Measurements from ENCODE around the gene PHACTR4. TPM values are rescaled to one million over a fixed set of nuclear protein-coding genes. Genes with fewer than 3 reads are reported as not detected.

The PHACTR4 gene
- total RNA-seq, 1 donor from 2014 or later = 50.3 TPM

DNA sequence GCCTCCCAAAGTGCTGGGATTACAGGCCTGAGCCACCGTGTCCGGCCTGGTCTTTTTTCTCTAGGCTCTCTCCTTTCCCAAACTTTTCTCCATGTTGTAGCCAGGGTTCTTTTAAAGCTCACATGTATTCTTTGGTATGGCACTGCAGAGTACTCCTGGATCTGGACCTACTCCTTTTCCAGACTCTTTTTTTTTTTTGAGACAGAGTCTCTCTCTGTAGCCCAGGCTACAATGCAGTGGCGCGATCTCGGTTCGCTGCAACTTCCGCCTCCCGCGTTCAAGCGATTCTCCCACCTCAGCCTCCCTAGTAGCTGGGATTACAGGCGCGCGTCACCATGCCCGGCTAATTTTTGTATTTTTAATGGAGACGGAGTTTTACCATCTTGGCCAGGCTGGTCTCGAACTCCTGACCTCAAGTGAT lies 41.3 kb upstream of the PHACTR4 start:
- Mint-ChIP-seq H3K4me1 (ENCODE audit: unreplicated experiment) (peaks cover 16% of the 10 kb centered on the region), H3K27ac (peak overlapping the region; percentile 98), H3K9me3 (peaks cover 4% of the 10 kb centered on the region), H3K27me3 (no peaks in the 10 kb centered on the region), H3K36me3 (peaks cover 12% of the 10 kb centered on the region), H3K4me3 (peak overlapping the region; percentile 98)
- DNase-seq (ENCODE audit: extremely low spot score, unreplicated experiment) = no peak
- TF ChIP-seq, protein P1, sequence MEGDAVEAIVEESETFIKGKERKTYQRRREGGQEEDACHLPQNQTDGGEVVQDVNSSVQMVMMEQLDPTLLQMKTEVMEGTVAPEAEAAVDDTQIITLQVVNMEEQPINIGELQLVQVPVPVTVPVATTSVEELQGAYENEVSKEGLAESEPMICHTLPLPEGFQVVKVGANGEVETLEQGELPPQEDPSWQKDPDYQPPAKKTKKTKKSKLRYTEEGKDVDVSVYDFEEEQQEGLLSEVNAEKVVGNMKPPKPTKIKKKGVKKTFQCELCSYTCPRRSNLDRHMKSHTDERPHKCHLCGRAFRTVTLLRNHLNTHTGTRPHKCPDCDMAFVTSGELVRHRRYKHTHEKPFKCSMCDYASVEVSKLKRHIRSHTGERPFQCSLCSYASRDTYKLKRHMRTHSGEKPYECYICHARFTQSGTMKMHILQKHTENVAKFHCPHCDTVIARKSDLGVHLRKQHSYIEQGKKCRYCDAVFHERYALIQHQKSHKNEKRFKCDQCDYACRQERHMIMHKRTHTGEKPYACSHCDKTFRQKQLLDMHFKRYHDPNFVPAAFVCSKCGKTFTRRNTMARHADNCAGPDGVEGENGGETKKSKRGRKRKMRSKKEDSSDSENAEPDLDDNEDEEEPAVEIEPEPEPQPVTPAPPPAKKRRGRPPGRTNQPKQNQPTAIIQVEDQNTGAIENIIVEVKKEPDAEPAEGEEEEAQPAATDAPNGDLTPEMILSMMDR (conservative IDR thresholded peaks at IDR 0.05) = no peak

DNA sequence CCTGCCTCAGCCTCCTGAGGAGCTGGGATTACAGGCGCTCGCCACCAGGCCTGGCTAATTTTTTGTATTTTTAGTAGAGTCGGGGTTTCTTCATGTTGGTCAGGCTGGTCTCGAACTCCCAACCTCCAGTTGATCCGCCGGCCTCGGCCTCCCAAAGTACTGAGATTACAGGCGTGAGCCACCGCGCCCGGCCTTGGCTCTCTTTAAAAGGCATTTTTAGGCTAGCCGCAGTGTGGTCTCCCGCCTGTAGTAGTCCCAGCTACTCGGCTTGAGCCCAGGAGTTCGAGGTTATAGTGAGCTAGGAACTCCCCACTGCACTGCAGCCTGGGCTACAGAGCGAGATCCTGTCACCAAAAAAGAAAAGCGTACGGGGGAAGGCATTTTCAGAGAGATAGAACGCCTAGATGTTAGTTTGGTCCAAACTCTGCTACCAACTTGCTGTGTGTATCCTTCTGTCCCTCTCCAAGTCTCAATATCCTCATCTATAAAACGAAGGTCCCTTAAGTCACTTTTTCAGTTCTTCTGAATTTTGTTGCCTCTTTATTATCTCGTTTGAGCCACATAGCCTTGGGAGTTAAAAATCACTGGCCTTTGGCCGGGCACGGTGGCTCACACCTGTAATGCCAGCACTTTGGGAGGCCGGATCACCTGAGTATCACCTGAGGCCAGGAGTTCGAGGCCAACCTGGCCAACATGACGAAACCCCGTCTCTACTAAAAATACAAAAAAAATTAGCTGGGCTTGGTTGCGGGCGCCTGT lies 40.0 kb upstream of the PHACTR4 start:
- Mint-ChIP-seq H3K9me3 (peaks cover 4% of the 10 kb centered on the region), H3K27me3 (no peaks in the 10 kb centered on the region), H3K4me1 (ENCODE audit: unreplicated experiment) (peaks cover 16% of the 10 kb centered on the region), H3K36me3 (peaks cover 13% of the 10 kb centered on the region), H3K4me3 (peak overlapping the region; percentile 98), H3K27ac (peak overlapping the region; percentile 98)
- TF ChIP-seq, protein P1 (conservative IDR thresholded peaks at IDR 0.05) = peak; percentile 60
- DNase-seq (ENCODE audit: extremely low spot score, unreplicated experiment) = no peak

DNA sequence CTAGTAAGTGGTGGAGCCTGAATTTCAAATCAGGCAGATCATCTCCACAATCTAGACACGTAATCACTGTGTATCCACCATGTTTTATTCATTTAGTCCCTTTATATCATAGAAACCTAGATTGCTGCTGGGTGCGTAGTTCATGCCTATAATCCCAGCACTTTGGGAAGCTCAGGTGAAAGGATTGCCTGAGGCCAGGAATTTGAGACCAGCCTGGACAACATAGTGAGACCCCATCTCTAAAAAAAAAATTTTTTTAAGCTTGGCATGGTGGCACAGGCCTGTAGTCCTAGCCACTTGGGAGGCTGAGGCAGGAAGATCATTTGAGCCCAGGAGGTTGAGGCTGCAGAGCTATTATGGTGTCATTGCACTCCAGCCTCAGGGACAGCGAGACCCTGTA lies 30.6 kb upstream of the PHACTR4 start:
- Mint-ChIP-seq H3K4me3 (no peak overlapping the region), H3K4me1 (ENCODE audit: unreplicated experiment) (no peaks in the 10 kb centered on the region), H3K36me3 (peaks cover 4% of the 10 kb centered on the region), H3K27ac (no peak overlapping the region), H3K27me3 (no peaks in the 10 kb centered on the region), H3K9me3 (no peaks in the 10 kb centered on the region)
- TF ChIP-seq, protein P1 (conservative IDR thresholded peaks at IDR 0.05) = no peak
- no peak for DNase-seq (ENCODE audit: extremely low spot score, unreplicated experiment)

DNA sequence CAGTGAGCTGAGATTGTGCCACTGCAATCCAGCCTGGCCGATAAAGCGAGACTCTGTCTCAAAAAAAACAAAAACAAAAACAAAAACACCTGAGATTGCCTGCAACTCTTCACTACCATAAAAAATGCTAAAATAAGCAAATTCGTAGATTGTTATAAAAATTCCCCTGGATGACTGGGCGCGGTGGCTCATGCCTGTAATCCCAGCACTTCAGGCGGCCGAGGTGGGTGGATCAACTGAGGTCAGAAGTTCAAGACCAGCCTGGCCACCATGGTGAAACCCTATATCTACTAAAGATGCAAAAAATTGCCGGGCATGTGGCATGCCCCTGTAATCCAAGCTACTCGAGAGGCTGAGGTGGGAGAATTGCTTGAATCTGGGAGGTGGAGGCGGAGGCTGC lies 30.0 kb upstream of the PHACTR4 start:
- Mint-ChIP-seq H3K4me3 (no peak overlapping the region), H3K27ac (no peak overlapping the region), H3K4me1 (ENCODE audit: unreplicated experiment) (no peaks in the 10 kb centered on the region), H3K9me3 (no peaks in the 10 kb centered on the region), H3K36me3 (peaks cover 3% of the 10 kb centered on the region), H3K27me3 (no peaks in the 10 kb centered on the region)
- TF ChIP-seq, protein P1 (conservative IDR thresholded peaks at IDR 0.05) = no peak
- no peak for DNase-seq (ENCODE audit: extremely low spot score, unreplicated experiment)

DNA sequence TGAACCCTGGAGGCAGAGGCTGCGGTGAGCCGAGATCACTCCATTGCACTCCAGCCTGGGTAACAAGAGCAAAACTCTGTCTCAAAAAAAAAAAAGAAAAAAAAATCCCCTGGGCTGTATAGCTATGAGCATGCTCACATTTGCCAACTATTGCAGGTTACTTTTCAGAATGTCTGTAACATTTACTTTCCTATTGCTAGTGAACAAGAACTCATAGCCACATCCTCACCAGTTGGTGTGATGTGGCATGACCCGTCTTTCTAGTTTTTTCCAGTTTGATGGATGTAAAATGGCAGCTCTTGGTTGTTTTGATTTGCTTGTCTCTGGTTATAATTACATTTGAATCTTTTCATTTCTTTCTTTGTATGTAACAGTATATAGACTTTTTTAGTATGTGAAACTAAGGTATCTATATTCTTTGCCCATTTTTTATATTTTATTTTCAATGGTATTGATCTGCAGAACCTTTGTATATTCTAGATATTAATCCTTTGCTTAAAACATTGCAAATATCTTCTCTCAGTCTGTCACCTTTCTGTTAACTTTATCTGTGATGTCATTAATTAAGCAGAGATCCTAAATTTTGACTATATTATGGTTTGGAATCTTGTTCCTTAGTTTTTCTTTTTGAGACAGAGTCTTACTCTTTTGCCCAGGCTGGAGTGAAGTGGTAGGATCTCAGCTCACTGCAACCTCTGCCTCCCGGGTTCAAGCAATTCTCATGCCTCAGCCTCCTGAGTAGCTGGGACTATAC lies 29.1 kb upstream of the PHACTR4 start:
- no peaks in the 10 kb centered on the region for H3K27me3 Mint-ChIP-seq
- TF ChIP-seq, protein P1 (conservative IDR thresholded peaks at IDR 0.05) = no peak
- peak overlapping the region; percentile 29 for H3K27ac Mint-ChIP-seq
- H3K4me1 Mint-ChIP-seq (ENCODE audit: unreplicated experiment) = no peaks in the 10 kb centered on the region
- no peaks in the 10 kb centered on the region for H3K36me3 Mint-ChIP-seq
- no peak overlapping the region for H3K4me3 Mint-ChIP-seq
- no peaks in the 10 kb centered on the region for H3K9me3 Mint-ChIP-seq
- no peak for DNase-seq (ENCODE audit: extremely low spot score, unreplicated experiment)

Data from type B pancreatic cell (in vitro differentiated cells).